GM23248 (cell line): ENCODE data around the gene ADAD2. TPM values are rescaled to one million over a fixed set of nuclear protein-coding genes. Genes with fewer than 3 reads are reported as not detected.
A peak's percentile ranks its signal among the peaks of the same experiment; 100 is the strongest.

Experiments used
- DNase-seq: peaks from one replicate; pipeline ENCODE4 v3.0.0-alpha.2; 2015
- H2AFZ ChIP-seq: fragments of 200-600 bp; sonication (generic); 2 replicates; pipeline ENCODE4 v1.6.1; 2016; ENCODE audit warnings: antibody characterized with exemption
- H3F3A ChIP-seq: fragments of 200-600 bp; sonication (generic); 2 replicates; pipeline ENCODE4 v1.6.1; 2016; ENCODE audit warnings: mild to moderate bottlenecking, antibody characterized with exemption, mixed run types; ENCODE audit not compliant: insufficient read depth
- H3K27ac ChIP-seq: fragments of 200-600 bp; sonication (generic); 2 replicates; pipeline ENCODE4 v1.5.1; 2016; ENCODE audit warnings: mild to moderate bottlenecking
- H3K27me3 ChIP-seq: fragments of 200-600 bp; sonication (generic); replicated peaks from 2 replicates; pipeline ENCODE4 v1.6.1; 2016; ENCODE audit warnings: mild to moderate bottlenecking; ENCODE audit not compliant: insufficient read depth
- H3K36me3 ChIP-seq: fragments of 200-600 bp; sonication (generic); 2 replicates; pipeline ENCODE4 v1.6.1; 2016; ENCODE audit warnings: low read depth, mild to moderate bottlenecking
- H3K4me1 ChIP-seq: fragments of 200-600 bp; sonication (generic); 2 replicates; pipeline ENCODE4 v1.6.1; 2016; ENCODE audit warnings: mild to moderate bottlenecking; ENCODE audit not compliant: insufficient read depth
- H3K4me2 ChIP-seq: fragments of 200-600 bp; sonication (generic); one replicate; pipeline ENCODE4 v1.6.1; 2016; ENCODE audit warnings: mild to moderate bottlenecking; ENCODE audit not compliant: unreplicated experiment
- H3K4me3 ChIP-seq: fragments of 200-600 bp; sonication (generic); 2 replicates; pipeline ENCODE4 v1.5.1; 2016; ENCODE audit warnings: mild to moderate bottlenecking
- H3K79me2 ChIP-seq: fragments of 200-600 bp; sonication (generic); 2 replicates; pipeline ENCODE4 v1.6.1; 2016; ENCODE audit warnings: mild to moderate bottlenecking; ENCODE audit not compliant: insufficient read depth
- H3K9ac ChIP-seq: fragments of 200-600 bp; sonication (generic); 2 replicates; pipeline ENCODE4 v1.6.1; 2016; ENCODE audit warnings: mild to moderate bottlenecking
- H3K9me2 ChIP-seq: fragments of 200-600 bp; sonication (generic); 2 replicates; pipeline ENCODE4 v1.6.1; 2016; ENCODE audit warnings: mixed run types, mild to moderate bottlenecking, moderate library complexity; ENCODE audit not compliant: insufficient read depth
- H3K9me3 ChIP-seq: fragments of 200-600 bp; sonication (generic); one replicate; pipeline ENCODE4 v1.6.1; 2017; ENCODE audit warnings: low read depth
- H4K20me1 ChIP-seq: fragments of 200-600 bp; sonication (generic); 2 replicates; pipeline ENCODE4 v1.6.0; 2016; ENCODE audit not compliant: insufficient read depth
- EZH2 ChIP-seq: fragments of 200-600 bp; sonication (generic); IDR thresholded peaks from 2 replicates; pipeline ENCODE4 v1.6.1; 2018; ENCODE audit warnings: antibody characterized with exemption, mild to moderate bottlenecking; ENCODE audit not compliant: insufficient read depth, poor library complexity, severe bottlenecking
- EZH2phosphoT487 ChIP-seq: fragments of 200-600 bp; sonication (generic); IDR thresholded peaks from 2 replicates; pipeline ENCODE4 v1.6.1; 2018; ENCODE audit warnings: antibody characterized with exemption, moderate library complexity, mild to moderate bottlenecking, low read depth; ENCODE audit not compliant: insufficient read depth
- WGBS, 2 experiments: methylation state at CpG; one replicate each; pipeline ENCODE4 v1.1.6; 2015 to 2017; ENCODE audit warnings: low lambda C conversion rate in 2 of 2, low coverage in 1 of 2; ENCODE audit errors: missing lambda C conversion rate in 2 of 2; 5-methylcytosine and 5-hydroxymethylcytosine counted together
- in situ Hi-C: fragments of 300-500 bp; cut with MboI; formaldehyde crosslinking; loops from 2 replicates; pipeline ENCODE4 v1.15.0; 2020
- polyA plus RNA-seq: library from polyadenylated mRNA; unstranded; fragments of >200 nt; fragmentation: Nextera tagmentation; extraction: Ambion mirVana; gene quantifications from 2 replicates; pipeline ENCODE4 v1.2.1, GENCODE V29; 2016
- total RNA-seq: library from RNA; depleted of rRNA; stranded (reverse); fragments of >200 nt; shearing (Covaris generic); gene quantifications from 2 replicates; pipeline ENCODE4 v1.2.3, GENCODE V29; 2014

Gene ADAD2
- total and polyA plus RNA-seq, 2 experiments from 2014 or later, result not detected

GRCh38 chr16:84183911-84184591 is 6.9 kb upstream of the ADAD2 start:
- Histone ChIP-seq H3K4me2 (no peak overlapping the region), H3K9me2 (no peaks in the 10 kb centered on the region), H4K20me1 (no peaks in the 10 kb centered on the region; the same call in 1 of the 2 replicates), H3K4me1 (no peaks in the 10 kb centered on the region), H3K9me3 (no peaks in the 10 kb centered on the region), H3K36me3 (no peaks in the 10 kb centered on the region), H3K79me2 (peaks cover 34% of the 10 kb centered on the region), H3K4me3 (no peak overlapping the region), H3K27me3 (no peaks in the 10 kb centered on the region), H3K27ac (no peak overlapping the region), H3K9ac (no peak overlapping the region), H3F3A (no peaks in the 10 kb centered on the region), H2AFZ (no peak overlapping the region)
- in situ Hi-C loops, result no loop called here
- DNase-seq, result peak; percentile 47
- no peak for TF ChIP-seq EZH2
- no peak for TF ChIP-seq EZH2phosphoT487
- WGBS, 2 experiments, result 85% methylated on average over 11 of the region's 11 CpGs

GRCh38 chr16:84184775-84185174 is 6.2 kb upstream of the ADAD2 start:
- H3K4me2 ChIP-seq, result no peak overlapping the region
- H4K20me1 ChIP-seq, result no peaks in the 10 kb centered on the region; the same call in 1 of the 2 replicates
- H3K79me2 ChIP-seq, result peaks cover 34% of the 10 kb centered on the region
- no peaks in the 10 kb centered on the region for H3K27me3 ChIP-seq
- H3K27ac ChIP-seq, result no peak overlapping the region
- DNase-seq, result no peak
- no peaks in the 10 kb centered on the region for H3F3A ChIP-seq
- H3K9me2 ChIP-seq, result no peaks in the 10 kb centered on the region
- WGBS, 2 experiments, result 94 to 98% methylated on average over 10 of the region's 10 CpGs
- no peaks in the 10 kb centered on the region for H3K36me3 ChIP-seq
- no peak overlapping the region for H2AFZ ChIP-seq
- H3K4me1 ChIP-seq, result no peaks in the 10 kb centered on the region
- no peaks in the 10 kb centered on the region for H3K9me3 ChIP-seq
- in situ Hi-C loops, result no loop called here
- H3K9ac ChIP-seq, result no peak overlapping the region
- no peak overlapping the region for H3K4me3 ChIP-seq
- TF ChIP-seq EZH2, result no peak
- no peak for TF ChIP-seq EZH2phosphoT487

- no peaks in the 10 kb centered on the region for H3K4me1 ChIP-seq
- peak; percentile 98 for DNase-seq
- TF ChIP-seq EZH2phosphoT487, result no peak
- TF ChIP-seq EZH2, result no peak
- no peaks in the 10 kb centered on the region for H3K9me2 ChIP-seq
- H3K4me2 ChIP-seq, result peak within 1 kb of the TSS; percentile 92
- 3 to 4% methylated on average over 49 to 55 of the region's 55 CpGs for WGBS, 2 experiments
- no peaks in the 10 kb centered on the region for H3K27me3 ChIP-seq
- H3K4me3 ChIP-seq, result peak within 1 kb of the TSS; percentile 94
- H3K79me2 ChIP-seq, result peaks cover 34% of the 10 kb centered on the region
- no peaks in the 10 kb centered on the region for H3K9me3 ChIP-seq
- peak within 1 kb of the TSS; percentile 86 for H3K9ac ChIP-seq
- peak within 1 kb of the TSS; percentile 95 for H2AFZ ChIP-seq
- no peaks in the 10 kb centered on the region for H3F3A ChIP-seq
- H4K20me1 ChIP-seq, result no peaks in the 10 kb centered on the region; the same call in 1 of the 2 replicates
- in situ Hi-C loops, result no loop called here
- H3K36me3 ChIP-seq, result no peaks in the 10 kb centered on the region
- H3K27ac ChIP-seq, result no peak within 1 kb of the TSS
These were observed 4.1 kb upstream of the ADAD2 start, which contains the start of gene TAF1C for GRCh38 chr16:84186685-84187437. TSS of gene TAF1C (minus strand) at chr16:84187057. CDS start at chr16:84184988, 2,069 bp downstream.

GRCh38 chr16:84191466-84191865 is 509 bp downstream of the ADAD2 start:
- Histone ChIP-seq H3K27me3 (no peaks in the 10 kb centered on the region), H3K9ac (no peak overlapping the region), H3F3A (no peaks in the 10 kb centered on the region), H3K4me1 (no peaks in the 10 kb centered on the region), H3K9me3 (no peaks in the 10 kb centered on the region), H3K9me2 (no peaks in the 10 kb centered on the region), H3K4me2 (no peak overlapping the region), H2AFZ (no peak overlapping the region), H3K27ac (no peak overlapping the region), H3K4me3 (no peak overlapping the region), H3K36me3 (no peaks in the 10 kb centered on the region), H4K20me1 (no peaks in the 10 kb centered on the region), H3K79me2 (peaks cover 3% of the 10 kb centered on the region)
- no peak for TF ChIP-seq EZH2
- TF ChIP-seq EZH2phosphoT487, result no peak
- 82 to 89% methylated on average over 13 to 16 of the region's 16 CpGs for WGBS, 2 experiments
- in situ Hi-C loops, result no loop called here
- DNase-seq, result no peak
